22Rv1 (cell line): ENCODE results near the gene GAREM2.

ENCODE experiments used
- CTCF ChIP-seq: fragments of 450-650 bp; IDR thresholded peaks from 2 replicates; pipeline ENCODE4 v1.5.1; 2017; ENCODE audit warnings: mild to moderate bottlenecking
- ZFX ChIP-seq: fragments of 450-650 bp; IDR thresholded peaks from 2 replicates; pipeline ENCODE4 v1.6.1; 2017; ENCODE audit warnings: antibody characterized with exemption, borderline replicate concordance

GRCh38 chr2:26224095-26224494, 51.2 kb downstream of the GAREM2 start:
- TF ChIP-seq CTCF (no peak), ZFX (no peak)
